Activated naive CD4-positive, alpha-beta T cell treated with Interleukin-2 at 50 U/mL for 16 hours (primary cell): ENCODE data around the gene ZC3HAV1.

Experiments used
- DNase-seq: peaks from one replicate; pipeline ENCODE4 v3.0.0-alpha.2; 2020

ZC3HAV1 gene

GRCh38 chr7:139004321-139005090 is 105.0 kb downstream of the ZC3HAV1 start:
- no peak for DNase-seq

GRCh38 chr7:138999414-138999813 is 110.1 kb downstream of the ZC3HAV1 start:
- DNase-seq, result no peak
